GM20000 (cell line): ENCODE measurements around the gene PRUNE2.

Experiments
- DNase-seq: peaks from one replicate; pipeline ENCODE4 v3.0.0; 2012; ENCODE audit warnings: low spot score
- TF ChIP-seq, protein P1 (sequence below): IDR thresholded peaks from 2 replicates; pipeline ENCODE4 v1.5.1; 2012; ENCODE audit warnings: mild to moderate bottlenecking, control low read depth; ENCODE audit errors: extremely low read depth, missing control alignments

Gene PRUNE2

DNA sequence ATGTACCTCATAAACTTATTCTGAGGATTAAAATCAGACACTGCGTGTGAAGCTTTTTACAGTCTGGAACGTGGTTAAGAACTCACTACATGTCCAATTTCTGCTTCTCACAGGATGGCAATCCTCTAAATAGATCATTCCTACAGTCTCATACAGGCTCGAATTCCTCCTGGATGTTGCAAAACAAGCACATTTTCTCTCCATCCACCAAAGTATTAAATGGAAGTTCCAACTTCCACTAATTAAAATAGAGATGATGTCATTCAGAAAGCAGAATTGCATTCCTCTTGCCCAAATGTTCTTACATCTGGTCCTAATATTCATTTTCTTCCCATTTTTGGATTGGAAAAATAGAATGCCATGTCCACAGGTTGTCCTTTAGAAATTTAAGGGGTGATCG is 287.2 kb downstream of the PRUNE2 start:
- DNase-seq = no peak
- TF ChIP-seq, protein P1, sequence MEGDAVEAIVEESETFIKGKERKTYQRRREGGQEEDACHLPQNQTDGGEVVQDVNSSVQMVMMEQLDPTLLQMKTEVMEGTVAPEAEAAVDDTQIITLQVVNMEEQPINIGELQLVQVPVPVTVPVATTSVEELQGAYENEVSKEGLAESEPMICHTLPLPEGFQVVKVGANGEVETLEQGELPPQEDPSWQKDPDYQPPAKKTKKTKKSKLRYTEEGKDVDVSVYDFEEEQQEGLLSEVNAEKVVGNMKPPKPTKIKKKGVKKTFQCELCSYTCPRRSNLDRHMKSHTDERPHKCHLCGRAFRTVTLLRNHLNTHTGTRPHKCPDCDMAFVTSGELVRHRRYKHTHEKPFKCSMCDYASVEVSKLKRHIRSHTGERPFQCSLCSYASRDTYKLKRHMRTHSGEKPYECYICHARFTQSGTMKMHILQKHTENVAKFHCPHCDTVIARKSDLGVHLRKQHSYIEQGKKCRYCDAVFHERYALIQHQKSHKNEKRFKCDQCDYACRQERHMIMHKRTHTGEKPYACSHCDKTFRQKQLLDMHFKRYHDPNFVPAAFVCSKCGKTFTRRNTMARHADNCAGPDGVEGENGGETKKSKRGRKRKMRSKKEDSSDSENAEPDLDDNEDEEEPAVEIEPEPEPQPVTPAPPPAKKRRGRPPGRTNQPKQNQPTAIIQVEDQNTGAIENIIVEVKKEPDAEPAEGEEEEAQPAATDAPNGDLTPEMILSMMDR = no peak

- TF ChIP-seq, protein P1 = no peak
- DNase-seq = no peak
These were observed 288.3 kb downstream of the PRUNE2 start for GRCh38 chr9:76617497-76618175.

- no peak for DNase-seq
- TF ChIP-seq, protein P1 = no peak
These were observed 289.1 kb downstream of the PRUNE2 start for GRCh38 chr9:76616780-76617179.

DNA sequence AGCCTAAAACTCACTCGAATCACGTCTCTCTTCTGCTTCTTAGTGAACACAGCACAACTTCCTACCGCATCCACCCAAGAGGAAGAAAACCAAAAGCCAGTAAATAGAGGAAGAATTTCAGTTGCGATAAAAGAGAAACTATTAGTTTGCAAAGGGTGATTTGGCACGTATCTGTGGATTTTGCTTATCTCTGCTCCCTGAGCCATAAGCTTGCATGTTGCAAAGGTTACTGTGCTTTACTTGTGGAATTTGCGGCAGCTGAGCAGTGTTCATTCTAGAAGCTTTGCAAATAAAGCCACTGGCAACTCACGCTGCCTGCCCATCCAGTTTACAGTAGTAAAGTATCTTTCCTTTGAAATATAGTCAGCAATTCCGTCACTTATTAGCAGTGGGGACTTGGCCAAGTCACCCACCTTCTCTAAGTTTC is 290.7 kb downstream of the PRUNE2 start:
- TF ChIP-seq, protein P1 = no peak
- DNase-seq = no peak

DNA sequence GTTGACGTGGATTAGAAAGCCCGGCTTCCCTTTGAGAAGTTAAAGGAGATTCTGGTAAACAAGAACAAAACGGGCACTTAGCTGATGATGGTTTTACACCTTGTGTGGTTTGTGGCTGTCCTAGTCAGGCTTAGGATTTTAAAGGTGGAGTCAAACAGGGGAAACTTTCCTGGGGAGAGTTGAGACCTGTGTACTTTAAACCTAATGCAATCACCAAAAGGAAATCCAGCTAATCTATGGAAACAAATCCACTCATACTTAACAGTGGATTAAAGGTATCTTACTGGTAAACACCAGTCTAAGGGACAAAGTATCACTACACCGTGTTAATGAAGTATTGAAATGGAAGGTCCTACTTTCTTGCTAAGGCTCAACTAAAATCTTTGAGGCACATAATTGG is 291.9 kb downstream of the PRUNE2 start:
- TF ChIP-seq, protein P1 = no peak
- DNase-seq = no peak

DNA sequence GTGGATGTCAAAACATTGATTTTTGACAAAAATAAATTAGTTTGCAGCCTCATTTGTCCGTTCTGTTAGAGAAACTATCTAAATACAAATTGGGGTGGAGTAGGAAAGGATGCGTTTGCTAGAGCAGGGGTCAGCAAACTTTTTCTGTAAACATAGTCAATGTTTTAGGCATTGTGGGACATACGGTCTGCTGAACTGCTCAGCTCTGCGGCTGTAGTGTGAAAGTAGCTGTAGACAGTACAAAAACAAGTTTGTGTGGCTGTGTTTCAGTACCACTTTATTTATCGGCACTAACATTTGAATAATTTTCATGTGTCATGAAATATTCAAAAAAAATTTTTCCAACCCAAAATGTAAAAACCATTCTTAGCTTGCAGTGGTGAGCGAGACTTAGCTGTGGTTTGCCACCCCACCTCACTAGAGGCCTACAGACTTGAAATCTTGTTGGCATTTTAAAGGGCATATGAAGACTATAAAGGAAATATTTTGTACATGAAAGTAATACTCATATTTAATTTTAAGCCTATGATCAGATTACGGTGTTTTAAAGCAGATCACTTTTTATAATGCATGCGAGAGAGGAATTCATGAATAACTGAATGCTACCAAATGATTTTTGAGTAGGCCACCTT is 292.6 kb downstream of the PRUNE2 start:
- no peak for DNase-seq
- TF ChIP-seq, protein P1 = no peak

DNA sequence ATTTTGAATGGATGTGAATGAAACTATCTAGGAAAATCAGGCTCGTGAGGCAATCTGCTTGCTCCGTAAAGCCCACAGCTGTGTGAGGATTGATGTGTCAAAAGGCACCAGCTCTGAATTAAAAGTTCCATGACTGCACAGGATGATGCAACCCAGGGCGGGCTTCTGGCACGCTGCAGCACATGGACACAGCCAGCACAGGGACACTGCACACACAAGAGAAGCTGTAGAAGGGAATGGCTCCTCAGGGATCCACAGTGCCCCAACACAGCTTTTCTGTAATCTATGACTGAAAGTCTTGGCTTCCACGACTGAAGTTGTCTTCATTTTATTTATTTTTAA is 295.9 kb downstream of the PRUNE2 start:
- TF ChIP-seq, protein P1 = no peak
- DNase-seq = no peak
